Breast epithelium (tissue), 4 donors: ENCODE data around the gene GPSM1. TPM values are rescaled to one million over a fixed set of nuclear protein-coding genes. Genes with fewer than 3 reads are reported as not detected.

ENCODE experiments used
- DNase-seq, 2 donors: peaks; one replicate each; pipeline ENCODE4 v3.0.0-alpha.2; 2019; ENCODE audit warnings: low spot score in 2 of 2
- H3K27ac ChIP-seq, 2 donors: fragments of 200-600 bp; sonication (generic) in 1 of 2; one replicate each; pipeline ENCODE4 v1.5.1; 2016 to 2019; ENCODE audit warnings: mild to moderate bottlenecking in 1 of 2
- H3K27me3 ChIP-seq, 2 donors: fragments of 200-600 bp; sonication (generic) in 1 of 2; one replicate each; pipeline versions ENCODE4 v1.5.1 to v1.6.0; 2017 to 2019; ENCODE audit warnings: control low read depth in 1 of 2, mild to moderate bottlenecking in 1 of 2
- H3K36me3 ChIP-seq: fragments of 200-600 bp; one replicate; pipeline ENCODE4 v1.5.1; 2019
- H3K4me1 ChIP-seq, 2 donors: fragments of 200-600 bp; sonication (generic); one replicate each; pipeline ENCODE4 v1.5.1; 2016 to 2019; ENCODE audit warnings: control low read depth in 1 of 2
- H3K4me3 ChIP-seq, 3 donors: fragments of 200-600 bp; sonication (generic); 1 replicate in 2 of 3; 2 replicates in 1 of 3; pipeline ENCODE4 v1.5.1; 2016 to 2019; ENCODE audit warnings: mild to moderate bottlenecking in 3 of 3, moderate library complexity in 2 of 3
- H3K9me3 ChIP-seq, 2 donors: fragments of 200-600 bp; sonication (generic) in 1 of 2; one replicate each; pipeline ENCODE4 v1.5.1; 2016 to 2019; ENCODE audit warnings: control low read depth in 1 of 2
- POLR2A ChIP-seq: fragments of 450-650 bp; IDR thresholded peaks from one replicate; pipeline ENCODE4 v1.6.1; 2016; ENCODE audit warnings: antibody characterized with exemption, mild to moderate bottlenecking, moderate library complexity
- POLR2AphosphoS5 ChIP-seq, 3 donors: sonication (generic); formaldehyde crosslinking; IDR thresholded peaks; one replicate each; pipeline ENCODE4 v1.6.1; 2017; ENCODE audit warnings: antibody characterized with exemption in 3 of 3
- intact Hi-C: fragments of 100-400 bp; cut with DNase I; formaldehyde crosslinking; loops from one replicate; pipeline ENCODE4 v1.15.1; 2023; ENCODE audit warnings: low total_unique reads
- total RNA-seq, 3 donors: library from RNA; depleted of rRNA; stranded (reverse); fragments of >200 nt; gene quantifications; one replicate each; pipeline ENCODE4 v1.1.0, GENCODE V29; 2016
- TF ChIP-seq, protein P1 (sequence below), 3 donors: fragments of 450-650 bp; IDR thresholded peaks; one replicate each; pipeline ENCODE4 v1.5.1; 2016 to 2017; ENCODE audit warnings: antibody characterized with exemption in 3 of 3, mild to moderate bottlenecking in 3 of 3, moderate library complexity in 3 of 3

GPSM1 gene
- total RNA-seq, 3 donors from 2014 or later = 5.6 to 19.0 (median 8.6) TPM

DNA sequence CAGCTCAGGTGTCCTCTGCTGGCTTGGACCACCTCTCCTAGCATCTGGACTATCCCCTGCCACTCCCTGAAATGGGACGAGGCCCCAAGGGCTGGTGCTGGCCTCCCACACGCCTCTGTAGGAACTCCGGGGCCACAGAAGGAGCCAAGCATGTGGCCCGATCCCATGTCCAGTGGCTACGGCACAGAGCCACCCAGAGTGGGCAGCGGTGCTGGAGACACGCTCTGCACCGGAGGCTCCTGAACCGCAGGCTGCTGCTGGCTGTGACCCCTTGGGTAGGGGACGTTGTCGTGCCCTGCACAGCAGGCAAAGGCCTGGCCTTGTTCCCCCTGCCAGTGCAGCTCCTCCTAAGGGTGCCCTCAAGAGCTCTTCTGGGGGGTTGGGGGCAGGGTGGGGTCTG lies 52.6 kb downstream of the GPSM1 start:
- no peak overlapping the region for H3K27ac ChIP-seq
- no peaks in the 10 kb centered on the region for H3K27me3 ChIP-seq
- H3K4me3 ChIP-seq = no peak overlapping the region
- no peaks in the 10 kb centered on the region for H3K36me3 ChIP-seq
- H3K4me1 ChIP-seq = no peaks in the 10 kb centered on the region
- no peak for DNase-seq
- intact Hi-C loops = loop anchor here (2.0 kb wide), 1 partner anchor 141 kb away; no protein-coding TSS in a partner anchor
- TF ChIP-seq, protein P1, sequence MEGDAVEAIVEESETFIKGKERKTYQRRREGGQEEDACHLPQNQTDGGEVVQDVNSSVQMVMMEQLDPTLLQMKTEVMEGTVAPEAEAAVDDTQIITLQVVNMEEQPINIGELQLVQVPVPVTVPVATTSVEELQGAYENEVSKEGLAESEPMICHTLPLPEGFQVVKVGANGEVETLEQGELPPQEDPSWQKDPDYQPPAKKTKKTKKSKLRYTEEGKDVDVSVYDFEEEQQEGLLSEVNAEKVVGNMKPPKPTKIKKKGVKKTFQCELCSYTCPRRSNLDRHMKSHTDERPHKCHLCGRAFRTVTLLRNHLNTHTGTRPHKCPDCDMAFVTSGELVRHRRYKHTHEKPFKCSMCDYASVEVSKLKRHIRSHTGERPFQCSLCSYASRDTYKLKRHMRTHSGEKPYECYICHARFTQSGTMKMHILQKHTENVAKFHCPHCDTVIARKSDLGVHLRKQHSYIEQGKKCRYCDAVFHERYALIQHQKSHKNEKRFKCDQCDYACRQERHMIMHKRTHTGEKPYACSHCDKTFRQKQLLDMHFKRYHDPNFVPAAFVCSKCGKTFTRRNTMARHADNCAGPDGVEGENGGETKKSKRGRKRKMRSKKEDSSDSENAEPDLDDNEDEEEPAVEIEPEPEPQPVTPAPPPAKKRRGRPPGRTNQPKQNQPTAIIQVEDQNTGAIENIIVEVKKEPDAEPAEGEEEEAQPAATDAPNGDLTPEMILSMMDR (IDR thresholded peaks at IDR 0.05) = no peak
- no peak for TF ChIP-seq POLR2A
- no peak for TF ChIP-seq POLR2AphosphoS5 (IDR thresholded peaks at IDR 0.05)
- H3K9me3 ChIP-seq = no peaks in the 10 kb centered on the region

DNA sequence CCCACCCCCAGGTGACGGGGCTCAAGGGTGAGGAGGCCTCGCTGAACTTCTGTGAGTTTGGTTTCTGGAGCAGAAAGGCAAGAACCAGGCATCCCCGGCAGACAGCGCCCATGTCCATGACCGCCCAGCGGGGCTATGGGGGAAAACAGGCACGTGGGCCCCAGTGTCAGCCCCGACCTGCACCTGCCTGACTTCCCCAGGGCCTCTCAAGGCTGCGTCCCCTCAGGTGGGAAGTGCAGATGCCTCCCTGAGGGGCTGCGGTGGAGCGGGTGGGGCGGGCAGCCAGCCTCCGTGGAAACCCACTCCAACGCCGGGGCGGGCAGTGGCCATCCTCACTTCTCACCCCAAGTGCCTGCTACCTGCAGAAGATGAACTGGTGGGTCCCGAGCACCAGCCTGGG lies 53.0 kb downstream of the GPSM1 start:
- Histone ChIP-seq H3K9me3 (no peaks in the 10 kb centered on the region), H3K27ac (no peak overlapping the region), H3K27me3 (no peaks in the 10 kb centered on the region), H3K36me3 (no peaks in the 10 kb centered on the region), H3K4me1 (no peaks in the 10 kb centered on the region), H3K4me3 (no peak overlapping the region)
- intact Hi-C loops = loop anchor here (2.0 kb wide), 1 partner anchor 142 kb away; no protein-coding TSS in a partner anchor
- no peak for DNase-seq
- TF ChIP-seq, protein P1 (IDR thresholded peaks at IDR 0.05) = no peak
- no peak for TF ChIP-seq POLR2A
- TF ChIP-seq POLR2AphosphoS5 (IDR thresholded peaks at IDR 0.05) = no peak

DNA sequence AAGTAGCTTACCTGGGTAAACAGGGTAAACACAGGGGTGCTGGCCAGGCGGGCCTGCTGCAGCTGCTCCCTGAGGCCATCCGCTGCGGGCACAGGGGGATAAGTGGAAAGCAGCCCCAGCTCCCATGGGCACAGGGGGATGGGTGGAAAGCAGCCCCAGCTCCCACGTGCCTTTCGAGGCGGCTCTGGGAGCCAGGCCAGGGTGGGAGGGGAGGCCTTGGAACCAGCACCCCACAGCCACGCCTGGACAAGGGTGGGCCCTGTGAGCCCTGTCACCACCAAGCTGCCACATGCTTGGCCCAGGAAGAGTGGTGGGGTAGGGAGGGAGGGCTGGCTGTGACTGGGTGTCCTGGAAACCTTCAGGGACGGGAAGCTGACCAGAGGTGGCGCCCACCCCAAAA lies 54.0 kb downstream of the GPSM1 start:
- H3K4me3 ChIP-seq = no peak overlapping the region
- no peak for DNase-seq

DNA sequence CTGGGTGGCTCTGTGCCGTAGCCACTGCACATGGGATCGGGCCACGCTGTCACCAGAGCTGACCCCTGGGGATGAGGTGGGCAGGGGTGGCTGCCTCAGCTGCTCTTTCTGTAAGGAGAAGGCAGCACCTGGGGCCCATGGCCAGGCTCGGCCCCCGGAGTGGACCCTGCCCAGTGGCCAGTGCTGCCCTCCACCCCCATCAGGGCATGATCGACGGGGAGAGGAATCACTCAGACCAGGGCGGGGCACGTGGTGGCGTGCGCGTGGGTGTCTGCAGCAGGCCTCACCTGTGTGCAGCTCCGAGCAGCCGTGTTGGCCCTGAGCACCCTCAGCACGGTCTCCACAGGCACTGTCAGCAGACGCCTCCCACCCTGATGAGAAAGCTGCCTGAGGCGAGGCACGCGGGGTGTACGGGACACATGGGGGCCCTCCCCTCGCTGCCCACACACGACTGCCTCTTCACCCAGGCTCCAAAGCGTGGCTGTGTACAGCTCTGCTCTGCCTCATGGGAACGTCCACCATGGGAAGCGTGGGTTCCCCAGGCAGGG lies 54.7 kb downstream of the GPSM1 start:
- Histone ChIP-seq H3K27me3 (no peaks in the 10 kb centered on the region), H3K27ac (no peak overlapping the region), H3K4me3 (no peak overlapping the region), H3K9me3 (no peaks in the 10 kb centered on the region), H3K36me3 (no peaks in the 10 kb centered on the region), H3K4me1 (no peaks in the 10 kb centered on the region)
- TF ChIP-seq, protein P1 (IDR thresholded peaks at IDR 0.05) = no peak
- TF ChIP-seq POLR2A (no peak), POLR2AphosphoS5 (IDR thresholded peaks at IDR 0.05) (no peak)
- intact Hi-C loops = loop anchor here (2.0 kb wide), 1 partner anchor 143 kb away; no protein-coding TSS in a partner anchor
- no peak for DNase-seq

More for the DNA sequence above, 54.0 kb downstream of the GPSM1 start:
- intact Hi-C loops = loop anchor here (2.0 kb wide), 1 partner anchor 143 kb away; no protein-coding TSS in a partner anchor
- H3K27ac ChIP-seq = no peak overlapping the region
- no peaks in the 10 kb centered on the region for H3K4me1 ChIP-seq
- H3K27me3 ChIP-seq = no peaks in the 10 kb centered on the region
- no peaks in the 10 kb centered on the region for H3K9me3 ChIP-seq
- no peaks in the 10 kb centered on the region for H3K36me3 ChIP-seq
- no peak for TF ChIP-seq POLR2AphosphoS5 (IDR thresholded peaks at IDR 0.05)
- TF ChIP-seq, protein P1 (IDR thresholded peaks at IDR 0.05) = no peak
- TF ChIP-seq POLR2A = no peak

DNA sequence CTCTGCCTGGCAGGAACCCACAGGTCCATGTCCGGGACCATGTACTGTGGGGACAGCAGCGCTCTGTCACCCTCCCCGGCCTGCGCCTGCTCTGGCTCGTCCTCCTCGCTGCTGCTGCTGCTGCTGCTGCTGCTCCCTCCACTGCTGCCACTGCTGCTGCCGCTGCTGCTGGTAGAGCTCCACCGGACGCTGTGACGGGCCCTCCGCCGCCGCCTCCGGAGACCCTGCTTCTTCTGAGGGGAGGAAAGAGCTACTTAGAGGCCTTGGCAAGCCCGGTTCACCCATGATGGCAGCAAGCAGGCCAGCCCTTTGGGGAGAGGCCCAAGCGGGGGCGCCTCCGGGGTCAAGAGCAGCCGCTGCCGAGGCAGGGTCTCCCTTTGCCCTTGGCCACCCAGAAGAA lies 56.1 kb downstream of the GPSM1 start:
- no peaks in the 10 kb centered on the region for H3K9me3 ChIP-seq
- no peak for DNase-seq
- no peak overlapping the region for H3K27ac ChIP-seq
- no peak for TF ChIP-seq POLR2AphosphoS5 (IDR thresholded peaks at IDR 0.05)
- TF ChIP-seq, protein P1 (IDR thresholded peaks at IDR 0.05) = no peak
- TF ChIP-seq POLR2A = no peak
- H3K4me3 ChIP-seq = no peak overlapping the region
- intact Hi-C loops = no loop called here
- no peaks in the 10 kb centered on the region for H3K4me1 ChIP-seq
- H3K36me3 ChIP-seq = no peaks in the 10 kb centered on the region
- H3K27me3 ChIP-seq = no peaks in the 10 kb centered on the region
